Neural cell (in vitro differentiated cells): ENCODE results near the gene NTNG1.

Source experiments
- CTCF ChIP-seq: fragments of 450-650 bp; IDR thresholded peaks from 2 replicates; pipeline ENCODE4 v1.5.1; 2014; ENCODE audit warnings: antibody characterized with exemption, mild to moderate bottlenecking, moderate library complexity; ENCODE audit not compliant: poor library complexity, severe bottlenecking
- EP300 ChIP-seq: fragments of 450-650 bp; conservative IDR thresholded peaks from 2 replicates; pipeline ENCODE4 v1.6.1; 2014; ENCODE audit warnings: antibody characterized with exemption, mild to moderate bottlenecking, moderate library complexity; ENCODE audit not compliant: poor library complexity, severe bottlenecking
- EZH2 ChIP-seq: fragments of 200-600, 300-800 bp; shearing (Covaris generic), sonication (generic); IDR thresholded peaks from 2 replicates; pipeline ENCODE4 v1.6.1; 2014; ENCODE audit warnings: antibody characterized with exemption, low read length, borderline replicate concordance, mild to moderate bottlenecking; ENCODE audit not compliant: insufficient read depth, poor library complexity, severe bottlenecking
- MXI1 ChIP-seq: fragments of 450-650 bp; conservative IDR thresholded peaks from 2 replicates; pipeline ENCODE4 v1.6.1; 2014; ENCODE audit warnings: antibody characterized with exemption, mild to moderate bottlenecking; ENCODE audit not compliant: poor library complexity, severe bottlenecking
- POLR2AphosphoS5 ChIP-seq: IDR thresholded peaks from 2 replicates; pipeline ENCODE4 v1.6.1; 2012
- RAD21 ChIP-seq: fragments of 450-650 bp; conservative IDR thresholded peaks from 2 replicates; pipeline ENCODE4 v1.6.1; 2014; ENCODE audit warnings: antibody characterized with exemption, mild to moderate bottlenecking, moderate library complexity
- REST ChIP-seq: IDR thresholded peaks from 2 replicates; pipeline ENCODE4 v1.6.1; 2012; ENCODE audit warnings: borderline replicate concordance
- TAF1 ChIP-seq: IDR thresholded peaks from 2 replicates; pipeline ENCODE4 v1.6.1; 2012; ENCODE audit warnings: low read depth

GRCh38 chr1:107501081-107501605, 360.3 kb downstream of the NTNG1 start:
- no peak for TF ChIP-seq POLR2AphosphoS5
- no peak for TF ChIP-seq CTCF
- TF ChIP-seq REST, result no peak
- TF ChIP-seq EZH2, result no peak
- no peak for TF ChIP-seq RAD21
- TF ChIP-seq EP300, result no peak
- no peak for TF ChIP-seq MXI1
- no peak for TF ChIP-seq TAF1
